ENCODE data around the gene ENOX1.

ENOX1 gene

GRCh38 chr13:43737392-43737923 lies 49.3 kb downstream of the ENOX1 start:
- DNase-seq = no peak

DNA sequence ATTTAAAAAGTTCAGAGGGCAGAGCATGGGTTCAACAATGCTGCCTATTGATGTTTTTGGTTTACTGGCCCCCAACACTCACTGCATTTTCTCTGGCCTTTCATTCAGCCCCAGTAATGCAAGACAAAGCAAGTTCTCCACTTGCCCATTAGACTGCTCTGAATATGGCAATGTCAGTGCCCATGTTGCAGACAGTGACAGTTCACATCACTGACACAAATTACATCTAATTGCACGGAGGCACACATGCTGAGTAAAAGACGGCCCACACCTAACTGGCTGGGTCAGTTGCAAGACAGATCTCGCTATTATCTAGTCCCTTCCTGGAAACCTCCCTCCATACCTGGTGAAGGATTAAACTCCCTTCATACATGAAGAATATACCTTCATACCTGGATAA lies 54.0 kb downstream of the ENOX1 start:
- no peak for DNase-seq

DNA sequence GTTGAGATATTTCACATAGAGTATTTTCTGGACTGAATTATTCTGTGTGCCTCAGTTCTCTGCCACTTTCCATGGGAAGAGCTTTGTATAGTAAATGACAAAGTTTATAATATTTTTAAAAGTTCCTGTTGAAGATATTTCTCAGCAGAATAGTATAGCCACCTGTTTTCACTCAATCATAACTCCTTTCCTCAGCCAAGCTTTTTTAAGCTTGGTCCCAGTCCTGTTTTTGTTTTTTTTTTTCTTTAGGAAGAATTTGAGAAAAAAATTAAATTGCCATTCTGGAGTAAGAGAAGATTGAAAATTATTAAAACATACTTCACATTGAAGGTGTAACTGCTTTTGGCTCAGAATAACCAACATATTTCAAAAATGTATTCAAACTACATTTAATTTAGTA lies 55.5 kb downstream of the ENOX1 start:
- no peak for DNase-seq

DNA sequence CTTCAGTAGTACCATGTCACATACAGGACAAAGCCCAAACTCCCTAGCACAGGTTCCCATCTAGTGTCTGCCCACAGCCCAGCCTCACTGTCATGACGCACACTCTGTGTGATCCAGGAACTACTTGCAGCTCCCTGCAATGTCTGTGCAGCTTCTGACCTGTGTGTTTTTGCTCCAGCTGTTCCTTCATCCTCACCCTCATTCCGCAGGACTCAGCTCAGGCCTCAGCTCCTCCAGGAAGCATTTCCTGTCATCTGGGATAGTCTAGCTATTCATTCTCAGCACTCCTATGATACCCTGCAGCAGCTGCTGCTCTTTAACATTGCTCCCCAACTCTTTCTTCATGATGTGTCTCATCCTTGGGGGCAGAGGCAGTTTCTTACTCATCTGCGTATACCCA lies 56.1 kb downstream of the ENOX1 start:
- no peak for DNase-seq

- no peak for DNase-seq
Observed at GRCh38 chr13:43728421-43728820, 58.4 kb downstream of the ENOX1 start.

GRCh38 chr13:43727856-43728255 lies 58.9 kb downstream of the ENOX1 start:
- no peak for DNase-seq

DNA sequence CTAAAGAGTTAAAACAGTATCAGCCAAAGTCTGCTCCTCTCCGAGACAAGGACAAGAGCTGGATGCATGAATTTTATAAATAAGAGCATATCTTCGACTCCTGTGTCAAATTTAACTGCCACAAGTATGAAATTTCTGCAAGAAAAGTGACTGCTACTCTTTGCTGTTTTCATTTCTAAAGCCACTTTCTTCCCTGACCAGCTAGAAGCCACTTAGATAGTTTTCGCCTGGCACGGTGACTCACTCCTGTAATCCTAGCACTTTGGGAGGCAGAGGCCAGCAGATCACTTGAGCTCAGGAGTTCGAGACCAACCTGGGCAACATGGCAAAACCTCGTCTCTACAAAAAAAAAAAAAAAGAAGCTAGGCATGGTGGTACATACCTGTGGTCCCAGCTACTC lies 61.3 kb downstream of the ENOX1 start:
- no peak for DNase-seq

GRCh38 chr13:43720780-43721397 lies 65.9 kb downstream of the ENOX1 start:
- DNase-seq = no peak

DNA sequence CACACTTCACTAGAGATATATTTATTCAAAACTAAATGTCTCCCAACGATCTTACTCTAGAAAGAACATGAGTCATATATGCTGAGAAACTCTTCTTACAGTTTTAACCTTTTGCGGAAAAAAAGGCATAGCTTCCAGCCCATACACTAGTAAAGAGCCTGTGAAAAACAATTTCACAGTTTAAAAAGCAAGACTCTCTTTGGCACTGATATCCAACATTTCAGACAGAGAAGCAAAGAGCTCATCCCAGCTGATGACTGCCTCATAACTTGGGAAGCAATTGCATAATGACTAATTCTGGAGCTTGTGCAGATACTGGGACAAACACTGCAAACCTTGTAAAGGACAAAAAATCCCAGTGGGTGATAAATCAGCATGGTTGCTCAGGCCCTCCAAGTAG lies 88.0 kb downstream of the ENOX1 start:
- no peak for DNase-seq

GRCh38 chr13:43698009-43698408 lies 88.8 kb downstream of the ENOX1 start:
- no peak for DNase-seq

DNA sequence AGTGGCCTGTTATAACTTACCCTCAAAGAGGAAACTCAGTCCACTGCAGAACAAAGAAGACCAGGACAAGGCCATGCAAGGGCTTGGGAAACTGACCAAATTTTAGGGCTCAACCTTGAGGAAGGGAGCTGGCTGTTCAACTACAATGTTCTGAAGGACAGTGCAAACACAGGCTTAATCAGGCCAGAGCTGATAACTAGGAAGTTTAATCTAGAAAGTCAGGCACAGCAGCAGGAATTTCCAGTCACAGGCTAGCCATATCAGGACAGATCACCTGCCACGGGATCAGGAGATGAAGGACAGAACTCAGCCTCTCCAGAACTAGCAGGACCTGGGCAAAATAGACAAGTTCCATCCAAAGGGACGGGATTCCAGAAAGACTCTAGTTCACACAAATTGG lies 89.4 kb downstream of the ENOX1 start:
- DNase-seq = no peak

GRCh38 chr13:43694146-43694664 lies 92.6 kb downstream of the ENOX1 start:
- no peak for DNase-seq

- no peak for DNase-seq
Observed at GRCh38 chr13:43693639-43694038, 93.1 kb downstream of the ENOX1 start.

DNA sequence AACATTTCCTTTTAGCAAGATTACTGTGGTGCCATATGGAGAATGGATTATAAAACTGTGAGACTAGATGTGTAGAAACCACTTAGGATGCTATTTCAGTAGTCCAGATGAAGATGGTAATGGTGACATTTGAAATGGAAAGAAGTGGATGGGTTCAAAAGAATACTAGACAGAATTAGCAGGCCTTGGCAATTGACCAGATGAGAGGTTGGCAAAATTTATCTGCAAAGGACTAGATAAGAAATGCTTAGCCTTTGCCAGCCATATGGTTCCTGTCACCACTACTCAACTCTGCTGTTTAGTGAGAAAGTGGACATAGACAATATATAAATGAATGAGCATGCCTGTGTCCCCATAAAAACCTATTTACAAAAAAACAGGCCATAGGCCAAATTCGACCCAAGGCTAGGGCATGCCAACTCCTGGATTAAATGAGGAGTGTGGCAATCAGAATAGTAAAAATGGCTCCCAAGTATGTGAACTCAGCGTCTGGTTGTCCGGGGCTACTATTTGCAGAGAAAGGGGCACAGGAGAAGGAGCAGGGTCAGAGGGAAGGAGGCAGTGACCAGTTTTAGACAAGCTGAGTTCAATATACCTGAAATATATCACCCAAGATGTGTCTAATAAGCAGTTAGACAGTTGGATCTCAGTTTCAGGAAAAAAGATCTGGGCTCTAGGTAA lies 98.4 kb downstream of the ENOX1 start:
- no peak for DNase-seq

GRCh38 chr13:43687038-43687437 lies 99.7 kb downstream of the ENOX1 start:
- no peak for DNase-seq

GRCh38 chr13:43686557-43686956 lies 100.2 kb downstream of the ENOX1 start:
- no peak for DNase-seq

- no peak for DNase-seq
Observed at GRCh38 chr13:43684963-43685725, 101.6 kb downstream of the ENOX1 start.

DNA sequence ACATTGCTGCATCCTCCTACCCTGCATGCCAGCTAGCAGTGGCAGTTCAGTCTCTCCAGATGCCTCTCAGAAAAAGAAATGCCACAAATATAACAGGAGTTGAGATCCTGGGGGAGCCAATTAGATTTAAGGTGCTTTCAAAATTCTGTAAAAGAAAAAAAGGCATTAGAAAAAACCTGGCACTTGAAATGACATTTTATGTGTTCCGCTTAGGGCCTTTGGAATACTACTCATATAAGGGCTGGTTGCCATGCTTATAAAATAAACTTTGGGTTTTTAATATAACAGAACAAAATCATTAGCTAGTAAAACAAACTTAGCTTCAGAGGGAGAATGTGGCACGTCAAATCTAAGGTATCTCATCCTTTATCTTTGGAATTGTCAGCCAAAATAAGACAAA lies 104.1 kb downstream of the ENOX1 start:
- no peak for DNase-seq

- DNase-seq = no peak
Observed at GRCh38 chr13:43676320-43676719, 110.5 kb downstream of the ENOX1 start.

- no peak for DNase-seq
Observed at GRCh38 chr13:43675577-43675976, 111.2 kb downstream of the ENOX1 start.

DNA sequence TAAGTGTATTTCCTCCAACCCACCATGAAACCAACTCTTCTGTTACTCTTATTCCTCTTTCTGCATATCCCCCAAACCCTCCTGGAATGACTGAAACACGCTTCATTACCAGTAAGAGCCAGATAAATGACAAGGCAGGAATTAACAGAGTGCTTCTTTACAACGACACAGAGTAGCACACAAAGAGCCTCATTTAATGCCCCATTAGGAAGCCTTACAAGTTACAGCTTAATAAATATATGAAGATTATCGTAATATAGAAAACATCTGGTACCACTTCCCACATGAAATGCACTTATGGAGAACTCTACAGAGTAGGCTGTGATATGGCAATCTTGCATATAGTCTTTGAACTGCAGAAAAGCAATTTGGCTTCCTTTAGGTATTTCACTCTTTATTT lies 116.8 kb downstream of the ENOX1 start:
- no peak for DNase-seq

DNA sequence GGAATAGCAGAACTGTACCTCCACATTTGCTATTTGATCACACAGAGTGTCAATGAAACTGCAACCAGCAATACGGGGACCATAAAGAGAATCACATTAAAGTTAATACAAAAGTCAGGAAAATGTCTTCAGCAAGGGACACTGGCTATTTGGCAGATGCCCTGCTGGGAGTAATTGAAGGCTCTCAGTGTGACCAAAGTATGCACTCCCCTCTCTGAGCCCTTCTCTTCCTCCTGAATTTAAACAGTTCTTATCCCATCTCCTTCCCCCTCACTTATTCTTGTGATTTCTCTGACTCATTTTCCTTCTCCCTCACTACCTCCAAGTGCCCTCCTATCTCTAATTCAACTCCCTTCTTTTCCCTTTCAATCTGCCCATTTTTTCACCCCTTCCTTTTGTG lies 117.7 kb downstream of the ENOX1 start:
- no peak for DNase-seq

GRCh38 chr13:43666403-43666802 lies 120.4 kb downstream of the ENOX1 start:
- no peak for DNase-seq

DNA sequence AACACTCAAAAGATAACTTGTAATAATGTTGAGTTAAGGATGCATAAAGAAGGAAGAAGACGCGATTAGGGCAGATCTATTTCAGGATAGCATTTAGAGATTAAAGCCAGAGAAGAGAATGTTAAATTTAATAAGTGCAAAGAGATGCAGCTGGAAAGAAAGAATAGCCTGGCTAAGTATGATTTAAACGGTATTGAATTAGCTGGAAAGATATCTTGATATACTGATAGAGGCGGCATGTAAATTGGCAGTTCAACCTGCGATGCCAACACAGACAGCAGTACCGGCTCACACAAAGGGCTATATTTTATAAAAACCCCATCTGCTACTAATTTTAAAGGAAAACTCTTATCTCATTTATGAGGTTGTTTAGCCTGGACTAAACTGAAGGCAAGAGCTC lies 121.4 kb downstream of the ENOX1 start:
- DNase-seq = no peak

Data from NCI-H1105 (cell line).